HG03460 (cell line): Measurements from ENCODE around the gene WDR76.

Experiments used
- ATAC-seq: cut with Tn5 transposase; IDR thresholded peaks from one replicate; pipeline ENCODE4 v1.9.1; 2021; ENCODE audit not compliant: unreplicated experiment

WDR76 gene

GRCh38 chr15:43911235-43911781 lies 84.5 kb downstream of the WDR76 start:
- ATAC-seq: no peak

GRCh38 chr15:43912208-43912607 lies 85.4 kb downstream of the WDR76 start:
- ATAC-seq: no peak

GRCh38 chr15:43913026-43913780 lies 86.4 kb downstream of the WDR76 start:
- no peak for ATAC-seq

DNA sequence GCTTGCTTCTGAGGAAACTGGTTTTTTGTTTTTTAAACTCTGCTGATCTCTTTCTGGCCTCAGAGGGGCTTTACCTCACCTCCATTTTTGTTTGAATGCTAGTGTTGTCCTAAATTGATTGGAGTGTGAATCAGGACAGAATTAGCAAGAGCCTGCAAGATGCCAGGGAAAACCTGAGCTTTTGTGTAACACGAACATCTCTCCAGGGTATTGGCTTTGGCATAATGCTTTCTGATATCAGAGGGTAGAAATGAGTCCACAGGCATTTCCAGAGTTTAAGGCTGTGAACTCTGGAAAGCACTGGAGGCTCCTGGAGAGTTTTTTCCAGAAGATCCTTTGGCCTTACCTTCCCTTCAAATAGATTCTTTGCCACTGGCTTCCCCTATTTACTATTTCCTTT lies 87.1 kb downstream of the WDR76 start:
- ATAC-seq: no peak

DNA sequence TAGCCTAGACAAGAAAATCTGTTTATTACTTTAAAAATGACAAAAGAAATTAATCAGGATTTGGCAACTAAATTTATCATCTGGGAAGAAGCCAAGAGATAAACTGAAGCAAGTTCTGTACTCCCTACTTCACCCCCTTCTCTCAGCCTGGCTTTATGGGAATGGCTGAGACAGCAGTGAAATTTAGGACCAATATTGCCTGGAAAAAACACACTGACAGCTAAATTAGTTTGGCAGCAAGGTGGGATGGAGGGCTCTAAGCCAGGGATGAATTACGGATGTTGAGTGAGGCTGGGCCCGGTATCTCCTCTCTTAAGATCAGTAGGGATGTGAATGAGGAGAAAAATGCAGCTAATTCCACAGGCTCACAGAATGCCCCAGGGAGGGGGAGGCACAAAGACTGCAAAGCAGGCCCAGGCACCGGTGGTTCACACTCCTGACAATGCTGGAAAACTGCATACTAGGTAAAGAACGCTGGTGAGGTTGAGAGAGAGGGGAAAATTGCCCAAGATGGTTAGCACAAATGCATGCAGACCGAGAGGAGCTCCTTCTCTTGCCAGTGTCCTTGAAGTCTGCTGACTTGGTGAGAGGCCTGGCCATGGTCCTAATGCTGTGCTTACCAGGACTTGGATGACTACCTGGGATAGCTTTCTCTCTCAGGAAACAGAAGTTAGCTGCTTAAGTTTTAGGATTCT lies 89.0 kb downstream of the WDR76 start:
- no peak for ATAC-seq

DNA sequence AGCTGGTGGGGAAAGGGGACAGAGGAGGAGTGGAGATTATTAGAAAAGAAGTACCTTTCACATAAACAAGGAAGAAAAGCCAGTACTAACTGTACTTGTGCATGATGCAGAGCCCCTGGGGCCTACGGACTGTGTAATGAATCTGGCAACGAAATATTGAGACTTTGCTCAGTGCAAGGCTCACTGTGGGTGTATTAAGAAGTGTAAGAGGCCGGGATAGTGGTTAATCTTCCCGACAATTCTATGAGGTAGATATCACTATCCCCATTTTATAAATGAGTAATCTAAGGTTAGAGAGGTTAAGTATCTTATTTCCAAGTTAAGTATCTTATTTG lies 89.5 kb downstream of the WDR76 start:
- ATAC-seq: no peak
